Measurements from ENCODE around the gene ARHGEF11.

The ARHGEF11 gene

GRCh38 chr1:157043685-157044084, 1.9 kb downstream of the ARHGEF11 start:
- DNase-seq: no peak

- no peak for DNase-seq
These were observed 2.7 kb downstream of the ARHGEF11 start for GRCh38 chr1:157042846-157043245.

GRCh38 chr1:157040802-157041201, 4.7 kb downstream of the ARHGEF11 start:
- DNase-seq: no peak

GRCh38 chr1:157035121-157035520, 10.4 kb downstream of the ARHGEF11 start:
- no peak for DNase-seq

GRCh38 chr1:157034137-157034800, 11.3 kb downstream of the ARHGEF11 start:
- no peak for DNase-seq

- DNase-seq: no peak
These were observed 12.1 kb downstream of the ARHGEF11 start for GRCh38 chr1:157033357-157033876.

GRCh38 chr1:157032303-157032702, 13.2 kb downstream of the ARHGEF11 start:
- DNase-seq: no peak

- DNase-seq: no peak
These were observed 14.8 kb downstream of the ARHGEF11 start for GRCh38 chr1:157030728-157031127.

- no peak for DNase-seq
These were observed 16.9 kb downstream of the ARHGEF11 start for GRCh38 chr1:157028674-157029073.

GRCh38 chr1:157025856-157026255, 19.7 kb downstream of the ARHGEF11 start:
- DNase-seq: no peak

GRCh38 chr1:157025385-157025784, 20.2 kb downstream of the ARHGEF11 start:
- DNase-seq: no peak

GRCh38 chr1:157021688-157022087, 23.9 kb downstream of the ARHGEF11 start:
- no peak for DNase-seq

GRCh38 chr1:157019457-157019856, 26.1 kb downstream of the ARHGEF11 start:
- no peak for DNase-seq

- DNase-seq: no peak
These were observed 33.7 kb downstream of the ARHGEF11 start for GRCh38 chr1:157011845-157012244.

GRCh38 chr1:157008502-157008901, 37.0 kb downstream of the ARHGEF11 start:
- no peak for DNase-seq

- DNase-seq: no peak
These were observed 38.2 kb downstream of the ARHGEF11 start for GRCh38 chr1:157007306-157007705.

- DNase-seq: no peak
These were observed 38.9 kb downstream of the ARHGEF11 start for GRCh38 chr1:157006676-157007075.

- DNase-seq: no peak
These were observed 39.6 kb downstream of the ARHGEF11 start for GRCh38 chr1:157005965-157006364.

- DNase-seq: no peak
These were observed 40.7 kb downstream of the ARHGEF11 start for GRCh38 chr1:157004806-157005205.

- DNase-seq: no peak
These were observed 41.2 kb downstream of the ARHGEF11 start for GRCh38 chr1:157004327-157004726.

- no peak for DNase-seq
These were observed 44.2 kb downstream of the ARHGEF11 start for GRCh38 chr1:157001304-157001703.

GRCh38 chr1:157000686-157001085, 44.9 kb downstream of the ARHGEF11 start:
- DNase-seq: no peak

GRCh38 chr1:156999596-157000320, 45.8 kb downstream of the ARHGEF11 start:
- DNase-seq: no peak

GRCh38 chr1:156998840-156999500, 46.6 kb downstream of the ARHGEF11 start:
- DNase-seq: no peak

All from activated CD4-positive, alpha-beta T cell treated with anti-CD3 and anti-CD28 coated beads, Interleukin-2, amount 50 U/mL, for 16 hours (primary cell).